HuH-7 (cell line): ENCODE measurements around the gene ZFP1.
"Not testable (repeated sequence)": the region's sequence is repeated elsewhere in the genome, so short reads cannot be mapped to it uniquely, and the experiment has no call there.

Source experiments
- DNase-seq: peaks from one replicate; pipeline ENCODE4 v3.0.0; 2011; ENCODE audit warnings: low spot score

Gene ZFP1

DNA sequence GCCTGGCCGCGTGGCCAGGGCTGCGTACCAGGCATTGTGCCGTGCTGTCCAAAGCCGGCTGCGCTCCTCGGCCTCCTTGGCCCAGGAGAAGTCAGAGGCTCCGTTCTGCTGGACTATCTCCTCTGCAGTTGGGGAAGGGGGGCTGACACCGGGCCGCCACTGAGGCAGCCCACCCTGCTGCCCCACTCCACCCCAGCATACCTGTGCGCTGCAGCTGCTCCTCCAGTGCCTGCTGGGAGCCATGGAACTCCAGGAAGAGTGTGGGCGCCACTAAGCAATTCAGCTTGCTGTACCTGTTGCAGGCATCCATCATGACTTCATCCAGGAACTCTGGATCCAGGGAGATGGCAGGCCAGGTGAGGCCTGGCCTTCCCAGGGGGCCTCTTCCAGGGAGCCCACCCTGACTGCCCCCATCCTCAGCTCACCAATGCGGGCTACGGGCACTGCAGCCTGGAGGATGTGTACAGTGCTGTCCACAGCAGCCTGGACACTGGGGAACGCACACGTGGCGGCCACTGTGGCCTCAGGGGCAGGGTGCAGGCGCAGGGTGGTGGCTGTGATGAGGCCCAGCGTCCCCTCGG lies 34.7 kb upstream of the ZFP1 start:
- DNase-seq: no peak

DNA sequence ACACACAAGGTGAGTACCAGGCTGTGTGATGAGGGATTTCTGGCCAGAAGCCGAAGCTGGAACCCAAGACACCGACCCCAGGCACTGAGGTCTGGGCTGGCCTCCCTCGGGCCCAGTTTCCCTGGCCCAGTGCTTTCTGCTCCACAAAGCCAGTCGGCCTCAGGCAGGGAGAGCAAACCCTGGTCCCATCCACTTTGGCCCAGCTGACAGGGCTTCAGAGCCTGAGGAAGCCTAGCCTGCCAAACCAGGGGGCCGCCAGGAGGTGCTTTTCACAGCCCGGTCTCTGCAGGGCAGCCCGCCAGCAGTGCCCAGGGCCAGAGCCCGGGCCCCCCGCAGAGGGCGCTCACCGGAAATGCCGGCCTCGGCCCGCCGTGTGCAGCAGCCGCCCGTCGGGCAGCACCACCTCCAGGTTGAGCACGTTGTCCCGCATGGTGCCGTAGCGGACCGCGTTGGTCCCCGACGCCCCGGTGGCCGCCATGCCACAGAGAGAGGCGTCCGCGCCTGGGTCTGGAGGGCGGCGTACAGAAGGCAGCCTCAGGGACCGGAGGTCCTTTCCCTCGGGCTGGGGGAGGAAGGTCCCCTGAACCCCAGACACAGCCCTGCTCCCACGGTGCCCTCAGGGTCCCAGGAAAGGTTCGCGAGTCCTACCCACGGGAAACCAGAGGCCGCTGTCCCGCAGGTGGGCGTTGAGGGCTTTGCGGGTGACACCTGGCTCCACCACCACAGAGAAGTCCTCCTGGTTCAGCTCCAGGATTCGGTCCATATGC lies 34.0 kb upstream of the ZFP1 start:
- no peak for DNase-seq

DNA sequence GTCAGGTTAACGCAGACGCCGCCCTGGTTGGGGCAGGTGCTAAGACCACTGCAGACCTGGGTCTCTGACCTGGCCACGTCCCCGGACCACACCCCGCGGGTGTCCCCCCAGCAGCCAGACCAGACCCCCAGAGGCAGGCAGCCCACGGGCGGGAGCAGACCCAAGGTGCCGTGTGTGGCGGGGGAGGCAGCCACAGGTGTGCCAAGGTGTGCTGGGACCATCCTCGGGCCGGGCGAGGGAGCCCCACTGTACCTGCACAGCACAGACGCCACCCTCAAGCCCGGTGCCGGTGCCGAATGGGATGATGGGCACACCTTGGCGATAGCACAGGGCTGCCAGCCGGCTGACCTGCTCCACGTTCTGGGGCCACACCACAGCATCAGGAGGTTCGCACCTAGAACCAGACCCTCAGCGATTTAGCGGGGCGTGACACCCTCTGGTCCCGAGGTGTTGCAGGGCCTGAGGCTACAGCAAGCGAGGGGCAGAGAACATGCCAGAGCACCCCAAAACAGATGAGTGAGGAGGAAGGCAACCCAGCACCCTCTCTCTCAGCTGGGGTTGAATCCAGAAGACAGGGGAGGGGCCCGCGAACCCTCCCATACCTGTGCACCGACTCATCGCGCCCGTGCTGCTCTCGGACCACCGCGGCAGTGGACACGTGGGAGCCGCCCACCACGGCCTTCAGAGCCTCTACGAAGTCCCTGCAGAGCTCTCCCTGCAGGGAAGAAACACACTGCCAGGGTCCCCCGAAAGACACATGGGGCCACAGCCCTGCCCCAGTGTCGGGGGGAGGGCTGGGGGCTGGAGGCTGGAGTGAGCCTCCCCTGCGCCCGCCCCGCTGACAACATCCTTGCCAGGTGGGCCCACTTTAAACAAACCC lies 33.1 kb upstream of the ZFP1 start:
- DNase-seq: no peak

DNA sequence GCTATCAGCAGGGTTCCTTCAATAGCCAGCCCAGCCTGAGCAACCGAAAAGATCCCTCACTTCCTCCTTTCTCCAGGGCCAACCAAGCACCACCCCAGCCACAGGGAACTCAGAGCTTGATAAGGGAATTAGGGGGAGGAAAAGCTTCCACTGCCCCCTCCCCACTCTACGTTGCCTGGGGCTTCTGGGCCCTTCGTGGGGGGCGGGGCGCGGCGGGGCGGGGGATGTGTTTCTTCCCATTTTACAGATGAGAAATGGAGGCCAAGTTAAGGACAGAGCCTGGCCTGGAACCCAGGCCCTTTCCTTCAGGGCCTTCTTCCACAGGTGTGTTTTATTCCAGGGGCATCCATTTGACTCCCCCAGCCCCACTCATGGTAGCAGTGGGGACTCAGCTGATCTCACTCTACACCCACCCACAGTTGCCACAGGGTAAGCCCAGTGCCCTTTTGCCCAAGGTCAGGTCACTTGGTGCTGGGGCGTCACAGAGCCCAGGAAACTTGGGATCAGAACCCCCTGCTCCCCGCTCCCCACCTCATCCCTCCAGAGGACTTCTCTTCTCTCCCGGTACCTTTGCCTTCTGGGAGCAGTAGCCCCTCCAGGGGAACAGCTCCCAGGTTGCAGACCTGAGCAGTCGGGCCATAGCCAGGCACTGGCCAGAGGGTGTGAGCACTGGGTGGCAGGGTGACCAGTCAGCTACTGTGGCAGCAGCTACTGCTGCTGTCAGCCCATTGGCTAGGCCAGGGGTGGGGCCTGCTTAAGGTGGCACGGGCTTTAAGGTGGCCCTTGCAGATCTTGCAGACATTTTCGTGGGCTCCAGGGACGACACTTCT lies 32.0 kb upstream of the ZFP1 start, which contains the start of gene LDHD:
LDHD (minus strand) TSS at position 700 of the 830 bp plus-strand sequence; CDS start at position 640, 60 bp downstream.
- peak; percentile 82 for DNase-seq

DNA sequence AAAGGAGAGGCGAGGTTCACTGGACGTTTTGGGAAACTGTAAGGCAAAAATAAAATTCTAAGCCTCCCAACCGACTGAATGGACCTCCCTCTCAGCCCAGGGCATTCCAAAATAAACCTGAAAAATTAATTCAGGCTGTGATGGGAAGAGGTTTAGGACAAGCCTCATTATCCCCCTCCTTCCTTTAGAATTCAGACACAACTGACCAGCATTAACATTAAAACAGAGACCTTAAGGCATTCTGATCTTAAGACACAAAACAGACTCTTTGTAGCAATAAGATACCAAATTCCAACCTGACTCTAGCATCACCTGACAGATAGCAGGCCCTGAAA lies 31.4 kb upstream of the ZFP1 start:
- DNase-seq: no peak

DNA sequence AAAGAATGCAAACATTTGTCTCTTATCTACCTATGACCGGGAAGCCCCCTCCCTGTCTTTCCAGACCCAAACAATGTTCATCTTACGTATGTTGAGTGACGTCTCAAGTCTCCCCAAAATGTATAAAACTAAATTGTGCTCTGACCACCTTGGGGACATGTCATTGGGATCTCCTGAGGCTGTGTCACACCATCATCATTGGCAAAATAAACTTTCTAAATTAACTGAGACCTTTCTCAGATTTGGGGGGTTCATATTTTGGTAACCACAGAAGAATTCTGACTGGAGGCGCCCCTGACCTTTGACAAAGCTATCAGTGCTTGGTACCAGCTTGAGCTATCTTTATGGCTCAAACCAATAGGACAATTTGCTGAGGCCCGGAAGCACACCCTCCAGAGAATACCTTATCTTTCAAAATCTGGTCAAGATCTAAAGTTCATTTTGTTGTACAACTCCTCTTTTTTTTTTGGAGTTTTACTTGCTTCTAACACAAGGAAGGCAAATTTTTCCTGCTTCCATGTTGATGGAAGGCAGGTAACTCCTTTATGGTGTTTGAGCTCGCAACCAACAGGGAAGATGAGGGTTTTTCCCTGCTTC lies 29.3 kb upstream of the ZFP1 start:
- DNase-seq: no peak

DNA sequence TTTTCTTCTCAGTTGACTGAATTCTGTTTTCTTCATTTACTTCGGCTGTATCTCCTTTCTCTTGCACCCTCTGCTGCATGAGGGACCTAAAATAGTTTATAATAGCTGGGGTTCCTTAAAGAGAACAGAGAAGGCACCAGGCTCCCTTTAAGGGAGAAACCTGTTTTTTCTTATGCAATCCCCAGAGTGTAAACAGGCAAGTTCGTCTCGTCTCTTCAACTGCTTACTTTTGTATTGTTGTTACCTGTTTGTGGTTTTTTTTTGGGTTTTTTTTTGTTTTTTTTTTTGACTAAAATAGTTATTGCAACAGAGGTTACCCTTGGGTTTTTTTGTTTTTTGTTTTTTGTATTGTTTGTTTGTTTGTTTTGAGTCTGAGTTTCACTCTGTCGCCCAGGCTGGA lies 28.1 kb upstream of the ZFP1 start:
- no peak for DNase-seq

DNA sequence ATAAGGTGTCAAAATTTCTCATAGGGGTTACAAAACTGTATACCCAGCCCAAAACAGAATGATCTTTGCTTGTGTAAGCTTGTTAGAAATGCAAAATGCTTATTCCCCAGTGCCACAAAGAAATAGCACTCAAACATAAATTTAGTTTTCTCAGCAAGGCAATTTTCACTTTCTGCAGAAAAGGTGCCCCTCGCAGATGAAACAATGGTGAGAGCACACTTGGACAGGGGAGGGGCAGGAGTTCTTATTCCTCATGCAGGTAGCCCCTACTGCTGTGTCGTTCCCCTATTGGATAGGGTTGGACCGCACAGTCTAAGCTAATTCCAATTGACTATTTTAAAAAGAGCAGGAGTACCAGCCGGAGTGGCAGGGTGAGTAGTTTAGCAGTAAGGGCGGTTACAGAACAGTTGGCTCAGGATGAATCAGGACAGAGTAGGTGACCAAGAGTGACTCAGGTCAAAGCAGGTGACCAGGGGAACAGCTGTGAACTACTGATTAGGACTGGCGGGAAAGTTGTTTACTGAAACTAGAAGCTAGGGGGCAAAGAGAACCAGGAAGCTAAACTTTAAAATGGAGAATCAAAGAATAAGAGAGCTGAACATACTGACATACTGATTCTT lies 26.3 kb upstream of the ZFP1 start:
- DNase-seq: no peak

DNA sequence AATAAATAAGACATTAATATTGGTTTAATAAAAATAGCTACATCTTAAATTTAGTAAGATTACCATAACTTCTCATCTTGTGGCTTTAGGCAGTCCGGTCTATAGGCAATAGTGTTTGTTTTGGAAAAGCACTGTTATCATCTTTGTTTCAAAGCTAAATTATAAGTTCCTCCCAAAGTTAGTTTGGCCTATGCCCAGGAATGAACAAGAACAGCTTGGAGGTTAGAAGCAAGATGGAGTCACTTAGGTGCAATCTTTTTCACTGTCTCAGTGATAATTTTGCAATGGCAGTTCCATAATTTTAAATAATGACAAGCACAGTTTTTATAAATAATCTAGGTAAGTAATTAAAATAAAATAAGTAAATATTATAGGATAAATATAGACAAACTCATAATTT lies 25.7 kb upstream of the ZFP1 start:
- DNase-seq: no peak

DNA sequence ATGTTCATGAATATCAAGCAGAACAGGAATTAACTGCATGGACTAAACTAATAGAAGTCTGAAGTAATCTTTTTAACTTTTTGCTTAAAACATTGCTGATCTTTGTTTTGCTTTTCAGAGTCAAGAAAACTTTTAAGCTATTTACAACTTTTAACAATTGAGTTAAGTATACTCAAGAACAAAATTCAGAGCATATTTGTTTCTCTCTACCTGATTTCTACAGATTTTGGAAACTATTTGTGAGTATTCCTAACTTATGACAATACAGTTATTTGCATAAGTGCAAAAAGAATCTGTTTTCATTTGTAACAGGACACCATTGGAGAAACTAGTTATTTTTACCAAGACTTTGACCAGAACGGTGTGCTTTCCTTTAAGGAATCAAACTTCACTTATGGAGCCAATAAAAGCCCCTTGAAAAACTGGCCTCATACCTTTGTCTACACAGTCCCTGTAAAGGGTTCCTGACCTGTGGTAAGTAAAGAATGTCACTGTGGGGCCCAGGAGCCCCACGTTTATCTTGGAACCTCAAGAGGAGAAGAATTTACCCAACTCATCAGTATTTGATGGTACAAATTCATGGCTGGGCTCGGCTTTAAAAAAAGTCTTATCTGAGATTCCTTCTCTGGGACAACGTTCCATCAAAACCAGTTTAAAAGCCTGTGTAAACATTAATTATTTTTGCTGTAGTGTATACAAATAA lies 20.5 kb upstream of the ZFP1 start:
- DNase-seq: no peak

DNA sequence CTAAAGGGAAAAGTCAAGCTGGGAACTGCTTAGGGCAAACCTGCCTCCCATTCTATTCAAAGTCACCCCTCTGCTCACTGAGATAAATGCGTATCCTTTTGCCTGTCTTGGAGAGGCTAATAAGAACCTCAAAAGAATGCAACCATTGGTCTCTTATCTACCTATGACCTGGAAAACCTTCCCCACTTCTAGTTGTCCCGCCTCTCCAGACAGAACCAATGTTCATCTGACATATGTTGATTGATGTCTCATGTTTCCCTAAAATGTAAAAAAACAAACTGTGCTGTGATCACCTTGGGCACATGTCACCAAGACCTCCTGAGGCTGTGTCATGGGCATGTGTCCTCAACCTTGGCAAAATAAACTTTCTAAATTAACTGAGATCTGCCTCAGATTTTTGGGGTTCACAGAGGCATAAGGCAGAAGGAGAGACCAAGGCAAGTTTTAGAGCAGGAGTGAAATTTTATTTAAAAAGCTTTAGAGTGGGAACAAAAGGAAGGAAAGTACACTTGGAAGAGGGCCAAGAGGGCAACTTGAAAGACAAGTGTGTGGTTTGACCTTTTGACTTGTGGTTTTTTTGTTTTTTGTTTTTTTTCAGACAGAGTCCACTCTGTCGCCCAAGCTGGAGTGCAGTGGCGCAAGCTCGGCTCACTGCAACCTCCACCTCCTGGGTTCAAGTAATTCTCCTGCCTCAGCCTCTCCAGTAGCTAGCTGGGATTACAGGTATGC lies 18.7 kb upstream of the ZFP1 start:
- not testable (repeated sequence) for DNase-seq

DNA sequence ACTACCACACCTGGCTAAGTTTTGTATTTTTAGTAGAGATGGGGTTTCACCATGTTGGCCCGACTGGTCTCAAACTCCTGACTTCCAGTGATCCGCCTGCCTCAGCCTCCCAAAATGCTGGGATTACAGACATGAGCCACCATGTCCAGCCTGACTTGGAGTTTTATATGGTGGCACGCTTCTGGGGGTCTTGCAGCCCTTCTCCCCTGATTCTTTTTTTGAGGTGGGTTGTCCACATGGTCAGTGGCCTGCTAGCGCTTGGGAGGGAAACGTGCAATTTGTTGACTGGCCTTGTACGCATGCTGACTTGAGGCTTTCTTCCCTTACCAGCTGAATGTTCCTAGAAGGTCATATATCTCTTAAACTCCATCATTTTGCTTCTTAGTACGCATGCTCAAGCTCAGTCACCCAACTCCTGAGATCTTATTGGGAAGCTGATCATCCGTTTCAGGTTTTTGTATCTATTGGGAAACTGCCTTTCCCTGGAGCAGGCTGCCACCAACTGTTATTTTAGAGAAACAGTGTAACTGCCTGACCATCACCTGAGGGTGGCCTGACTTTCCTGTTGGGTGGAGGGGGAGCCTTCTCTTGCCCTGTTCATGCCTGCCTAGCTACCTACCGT lies 18.1 kb upstream of the ZFP1 start:
- DNase-seq: no peak

DNA sequence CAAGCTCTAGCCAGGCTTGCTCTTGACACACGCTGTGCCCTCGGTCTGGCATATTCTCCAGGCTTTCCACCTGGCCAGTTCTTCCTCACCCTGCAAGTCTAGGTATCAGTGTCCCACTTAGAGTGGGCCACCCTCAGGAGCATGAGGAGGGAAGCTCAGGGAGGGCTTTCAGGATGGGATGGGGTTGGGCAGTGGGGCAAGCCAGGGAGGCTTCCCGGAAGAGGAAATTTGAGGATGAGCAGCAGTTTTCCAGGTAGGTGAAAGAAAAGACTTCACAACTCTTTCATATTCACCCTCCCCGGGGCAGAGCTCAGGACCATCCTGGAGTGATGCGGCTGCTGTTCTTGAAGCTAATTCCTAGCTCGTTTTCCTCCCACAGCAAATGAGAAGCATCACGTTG lies 17.2 kb upstream of the ZFP1 start:
- DNase-seq: no peak

DNA sequence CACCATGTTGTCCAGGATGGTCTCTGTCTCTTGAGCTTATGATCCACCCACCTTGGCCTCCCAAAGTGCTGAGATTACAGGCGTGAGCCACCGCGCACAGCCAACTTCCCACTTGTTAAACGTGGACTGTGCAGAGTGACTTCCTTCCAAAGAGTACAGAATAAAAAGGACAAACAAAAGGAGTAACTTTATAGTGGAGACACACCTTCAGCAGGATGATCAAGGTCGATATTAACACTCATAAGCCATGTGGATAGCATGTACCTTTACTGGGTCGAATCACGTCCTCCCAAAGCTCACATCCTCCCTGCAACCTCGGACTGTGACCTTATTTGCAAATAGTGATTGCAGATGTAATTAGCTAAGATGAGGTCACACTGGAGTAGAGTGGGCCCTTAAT lies 10.1 kb upstream of the ZFP1 start:
- DNase-seq: no peak

DNA sequence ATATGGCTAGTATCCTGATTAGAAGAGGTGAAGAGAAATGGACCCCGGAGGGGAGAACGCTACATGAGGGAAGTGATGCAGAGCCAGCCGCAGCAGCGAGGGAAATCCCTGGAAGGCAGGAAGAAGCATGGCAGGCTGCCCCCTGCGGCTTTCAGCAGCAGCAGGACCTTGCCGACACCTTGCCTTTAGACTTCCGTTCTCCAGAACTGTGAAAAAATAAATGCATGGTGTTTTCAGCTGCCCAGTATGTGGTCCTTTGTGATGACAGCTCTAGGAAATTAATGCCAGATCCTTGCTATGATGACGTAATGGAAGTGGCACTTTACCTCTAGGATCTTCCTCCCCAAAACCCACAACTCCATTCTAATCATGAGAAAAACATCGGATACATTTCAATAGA lies 9.7 kb upstream of the ZFP1 start:
- no peak for DNase-seq

DNA sequence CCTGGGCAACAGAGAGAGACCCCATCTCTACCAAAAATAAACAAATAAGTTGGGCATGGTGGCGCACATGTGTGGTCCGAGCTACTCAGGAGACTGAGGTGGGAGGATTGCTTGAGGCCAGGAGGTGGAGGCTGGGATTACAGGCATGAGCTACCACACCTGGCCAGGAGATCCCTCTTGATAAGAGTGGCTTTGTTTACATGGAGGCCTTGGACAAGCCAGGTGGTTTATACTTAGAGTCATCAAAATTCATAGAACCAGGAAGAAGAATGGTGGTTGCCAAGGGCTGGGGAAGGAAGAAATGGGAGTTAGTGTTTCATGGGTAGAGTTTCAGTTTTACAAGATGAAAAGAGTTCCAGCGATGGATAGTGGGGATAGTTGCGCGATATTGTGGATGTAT lies 8.8 kb upstream of the ZFP1 start:
- no peak for DNase-seq

DNA sequence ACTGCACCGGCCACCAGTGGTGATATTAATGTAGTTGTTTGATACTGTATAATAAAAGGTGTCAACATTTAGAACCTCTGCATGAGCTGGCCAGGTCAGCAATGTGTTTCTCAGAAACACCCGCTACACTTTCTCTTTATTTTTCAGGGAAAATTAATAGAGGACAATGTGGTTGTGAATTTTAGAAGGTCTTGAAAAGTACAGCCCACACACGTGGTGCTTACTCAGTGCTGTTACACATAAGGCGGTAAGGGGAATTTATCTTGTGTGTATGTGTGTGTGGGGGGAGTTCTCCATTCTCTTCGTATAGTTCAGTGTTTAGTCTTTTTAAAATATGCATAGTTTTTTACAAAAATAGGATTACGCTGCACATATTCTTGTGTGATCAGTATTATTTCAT lies 4.4 kb upstream of the ZFP1 start:
- DNase-seq: no peak

DNA sequence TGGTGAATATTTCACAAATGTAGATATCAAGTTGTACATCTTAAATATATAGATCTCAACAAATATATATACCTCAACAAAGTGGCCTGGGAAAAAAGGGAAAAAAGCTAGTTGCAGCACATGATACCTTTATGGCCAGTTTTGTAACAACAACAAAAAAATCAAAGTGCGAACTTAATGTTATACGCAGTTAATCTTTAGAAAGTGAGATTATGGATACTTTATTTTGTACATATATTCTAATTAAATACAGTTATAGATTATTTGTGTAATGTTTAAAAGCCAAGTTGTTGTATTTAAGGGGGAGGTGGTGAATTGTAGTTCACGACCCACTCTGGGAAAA lies 385 bp upstream of the ZFP1 start:
- DNase-seq: no peak

DNA sequence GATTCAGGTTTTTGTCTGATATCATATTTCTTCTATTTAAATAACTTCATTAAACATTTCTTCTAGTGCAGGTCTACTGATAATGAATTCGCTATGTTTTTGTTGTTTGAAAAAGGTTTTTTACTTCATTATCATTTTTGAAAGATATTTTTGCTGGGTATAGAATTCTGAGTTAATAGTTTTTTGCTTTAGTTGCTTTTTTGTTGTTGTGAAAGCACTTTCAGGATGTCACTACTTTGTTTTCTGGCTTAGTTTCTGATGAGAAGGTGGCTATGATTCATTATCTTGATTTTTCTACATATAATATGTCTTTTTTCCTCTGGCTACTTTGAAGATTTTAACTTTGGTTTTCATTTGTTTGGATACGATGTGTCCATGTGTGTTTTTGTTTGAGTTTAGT lies 3.5 kb downstream of the ZFP1 start:
- DNase-seq: no peak

DNA sequence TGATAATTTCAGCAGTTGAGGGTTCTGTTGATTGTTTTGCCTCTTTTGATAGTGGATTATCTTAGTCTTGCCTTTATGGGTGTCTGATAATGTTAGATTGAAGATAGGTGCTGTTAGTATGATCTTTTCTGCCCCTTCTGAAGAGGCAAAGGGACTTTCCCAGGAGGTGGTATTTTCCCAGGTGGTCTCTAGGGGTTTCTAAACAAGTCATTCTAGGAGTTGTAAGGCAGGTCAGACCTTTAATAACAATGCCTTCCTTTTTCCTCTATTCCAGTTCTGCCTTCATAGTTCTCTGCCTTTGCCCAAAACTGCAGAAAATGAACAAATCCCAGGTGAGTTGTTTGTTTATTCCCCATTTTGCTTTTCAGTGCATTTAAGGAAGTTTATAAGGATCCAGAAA lies 4.3 kb downstream of the ZFP1 start:
- no peak for DNase-seq
